Colonic mucosa (tissue), 4 donors: ENCODE data around the gene FTO. TPM values are rescaled to one million over a fixed set of nuclear protein-coding genes. Genes with fewer than 3 reads are reported as not detected.

Experiments
- DNase-seq: peaks from one replicate; pipeline ENCODE4 v3.0.0-alpha.2; 2020
- H3K27ac ChIP-seq: fragments of 200-600 bp; one replicate; pipeline ENCODE4 v1.8.0; 2021
- H3K27me3 ChIP-seq: fragments of 200-600 bp; one replicate; pipeline ENCODE4 v1.8.0; 2021
- H3K36me3 ChIP-seq: fragments of 200-600 bp; one replicate; pipeline ENCODE4 v1.8.0; 2021
- H3K4me1 ChIP-seq: fragments of 200-600 bp; one replicate; pipeline ENCODE4 v1.8.0; 2021; ENCODE audit warnings: mild to moderate bottlenecking
- H3K4me3 ChIP-seq: fragments of 200-600 bp; one replicate; pipeline ENCODE4 v1.8.0; 2021
- H3K9ac ChIP-seq, 2 donors: one replicate each; pipeline ENCODE4 v1.7.0; 2013; ENCODE audit warnings: control low read depth in 2 of 2, low read depth in 2 of 2, low read length in 2 of 2
- H3K9me3 ChIP-seq: fragments of 200-600 bp; one replicate; pipeline ENCODE4 v1.8.0; 2021
- CTCF ChIP-seq: fragments of 200-600 bp; IDR thresholded peaks from one replicate; pipeline ENCODE4 v1.8.0; 2022; ENCODE audit warnings: antibody characterized with exemption, mild to moderate bottlenecking
- intact Hi-C: fragments of 100-400 bp; cut with DNase I; formaldehyde crosslinking; loops from one replicate; pipeline ENCODE4 v1.14.1; 2022
- total RNA-seq, 2 donors: library from RNA; stranded (reverse); fragmentation: NEBNext Ultra II Directional in 1 of 2; extraction: Animal tissue kit (Norgen Biotek cat#: 25700) in 1 of 2; gene quantifications; one replicate each; pipeline ENCODE4 v1.2.1, GENCODE V29; 2021
- donor health status: healthy.
- donor health status: DM: no; HTN: no; CAD: no.
- donor health status: DM: no; HTN: no; CAD: no.

FTO gene
- total RNA-seq, 2 donors from 2014 or later = 38.3 to 39.2 TPM

- no peak overlapping the region for H3K9ac ChIP-seq
- H3K4me3 ChIP-seq = no peak overlapping the region
- no peak for DNase-seq
- no peak overlapping the region for H3K27ac ChIP-seq
- H3K4me1 ChIP-seq = no peaks in the 10 kb centered on the region
- H3K9me3 ChIP-seq = no peaks in the 10 kb centered on the region
- TF ChIP-seq CTCF = no peak
- no peaks in the 10 kb centered on the region for H3K27me3 ChIP-seq
- H3K36me3 ChIP-seq = no peaks in the 10 kb centered on the region
- intact Hi-C loops = no loop called here
These were observed 362.6 kb downstream of the FTO start for GRCh38 chr16:54066451-54067105.

- intact Hi-C loops = no loop called here
- no peak for DNase-seq
- TF ChIP-seq CTCF = no peak
- Histone ChIP-seq H3K36me3 (no peaks in the 10 kb centered on the region), H3K9ac (no peak overlapping the region), H3K4me1 (no peaks in the 10 kb centered on the region), H3K4me3 (no peak overlapping the region), H3K27me3 (no peaks in the 10 kb centered on the region), H3K27ac (no peak overlapping the region), H3K9me3 (no peaks in the 10 kb centered on the region)
These were observed 363.5 kb downstream of the FTO start for GRCh38 chr16:54067322-54068065.

- no peak overlapping the region for H3K9ac ChIP-seq
- intact Hi-C loops = no loop called here
- no peak overlapping the region for H3K27ac ChIP-seq
- H3K4me3 ChIP-seq = no peak overlapping the region
- H3K9me3 ChIP-seq = no peaks in the 10 kb centered on the region
- H3K27me3 ChIP-seq = no peaks in the 10 kb centered on the region
- no peaks in the 10 kb centered on the region for H3K4me1 ChIP-seq
- TF ChIP-seq CTCF = no peak
- H3K36me3 ChIP-seq = no peaks in the 10 kb centered on the region
- DNase-seq = no peak
These were observed 364.3 kb downstream of the FTO start for GRCh38 chr16:54068212-54068611.

- no peaks in the 10 kb centered on the region for H3K9me3 ChIP-seq
- H3K27me3 ChIP-seq = no peaks in the 10 kb centered on the region
- DNase-seq = no peak
- H3K36me3 ChIP-seq = no peaks in the 10 kb centered on the region
- H3K27ac ChIP-seq = no peak overlapping the region
- H3K9ac ChIP-seq = no peak overlapping the region
- TF ChIP-seq CTCF = no peak
- intact Hi-C loops = no loop called here
- H3K4me3 ChIP-seq = no peak overlapping the region
- no peaks in the 10 kb centered on the region for H3K4me1 ChIP-seq
These were observed 365.8 kb downstream of the FTO start for GRCh38 chr16:54069601-54070239.

GRCh38 chr16:54070789-54071343 lies 366.9 kb downstream of the FTO start:
- Histone ChIP-seq H3K9me3 (no peaks in the 10 kb centered on the region), H3K9ac (no peak overlapping the region), H3K27ac (no peak overlapping the region), H3K36me3 (no peaks in the 10 kb centered on the region), H3K4me3 (no peak overlapping the region), H3K27me3 (no peaks in the 10 kb centered on the region), H3K4me1 (no peaks in the 10 kb centered on the region)
- DNase-seq = no peak
- intact Hi-C loops = no loop called here
- no peak for TF ChIP-seq CTCF
